Tibial nerve (tissue), 4 donors: Measurements from ENCODE around the gene FRS2.

Experiments
- EP300 ChIP-seq, 2 donors: sonication (generic); formaldehyde crosslinking; IDR thresholded peaks; one replicate each; pipeline ENCODE4 v1.6.1; 2017; ENCODE audit warnings: antibody characterized with exemption in 2 of 2, mild to moderate bottlenecking in 1 of 2
- POLR2A ChIP-seq, 2 donors: fragments of 450-650 bp; IDR thresholded peaks; one replicate each; pipeline ENCODE4 v1.6.1; 2017; ENCODE audit warnings: antibody characterized with exemption in 2 of 2, mild to moderate bottlenecking in 2 of 2, moderate library complexity in 2 of 2
- TF ChIP-seq, protein P1 (sequence below), 5 experiments: fragments of 200-600 bp in 3 of 5; fragments of 450-650 bp in 2 of 5; sonication (generic) in 3 of 5; IDR thresholded peaks; one replicate each; pipeline ENCODE4 v1.5.1; 2016 to 2019; ENCODE audit warnings: antibody characterized with exemption in 5 of 5, mild to moderate bottlenecking in 3 of 5, moderate library complexity in 2 of 5

DNA sequence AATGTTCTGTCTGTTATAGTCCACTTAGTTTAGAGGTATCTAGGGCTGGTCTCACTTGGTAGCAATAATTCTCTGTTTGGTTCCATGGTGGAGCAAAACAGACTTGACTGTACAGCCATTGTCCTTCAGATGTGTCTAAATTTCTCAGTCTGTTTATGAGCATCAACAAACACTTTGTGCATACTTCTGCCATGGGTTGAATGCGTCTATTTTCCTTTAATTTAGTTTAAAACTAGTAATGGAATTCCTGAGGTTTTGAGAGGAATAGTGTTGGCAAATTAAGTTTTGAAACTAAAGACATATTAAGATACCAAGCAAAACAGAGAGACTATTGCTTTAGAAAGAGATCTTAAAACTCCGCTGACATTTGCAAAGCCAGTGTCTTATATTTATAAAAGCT, 22.6 kb downstream of the FRS2 start:
- TF ChIP-seq POLR2A (IDR thresholded peaks at IDR 0.05) = no peak
- TF ChIP-seq, protein P1, sequence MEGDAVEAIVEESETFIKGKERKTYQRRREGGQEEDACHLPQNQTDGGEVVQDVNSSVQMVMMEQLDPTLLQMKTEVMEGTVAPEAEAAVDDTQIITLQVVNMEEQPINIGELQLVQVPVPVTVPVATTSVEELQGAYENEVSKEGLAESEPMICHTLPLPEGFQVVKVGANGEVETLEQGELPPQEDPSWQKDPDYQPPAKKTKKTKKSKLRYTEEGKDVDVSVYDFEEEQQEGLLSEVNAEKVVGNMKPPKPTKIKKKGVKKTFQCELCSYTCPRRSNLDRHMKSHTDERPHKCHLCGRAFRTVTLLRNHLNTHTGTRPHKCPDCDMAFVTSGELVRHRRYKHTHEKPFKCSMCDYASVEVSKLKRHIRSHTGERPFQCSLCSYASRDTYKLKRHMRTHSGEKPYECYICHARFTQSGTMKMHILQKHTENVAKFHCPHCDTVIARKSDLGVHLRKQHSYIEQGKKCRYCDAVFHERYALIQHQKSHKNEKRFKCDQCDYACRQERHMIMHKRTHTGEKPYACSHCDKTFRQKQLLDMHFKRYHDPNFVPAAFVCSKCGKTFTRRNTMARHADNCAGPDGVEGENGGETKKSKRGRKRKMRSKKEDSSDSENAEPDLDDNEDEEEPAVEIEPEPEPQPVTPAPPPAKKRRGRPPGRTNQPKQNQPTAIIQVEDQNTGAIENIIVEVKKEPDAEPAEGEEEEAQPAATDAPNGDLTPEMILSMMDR (IDR thresholded peaks at IDR 0.05) = no peak
- no peak for TF ChIP-seq EP300 (IDR thresholded peaks at IDR 0.05)
